Fibroblast of lung (primary cell): ENCODE measurements around the gene CHN2. TPM values are rescaled to one million over a fixed set of nuclear protein-coding genes. Genes with fewer than 3 reads are reported as not detected.

ENCODE experiments used
- DNase-seq, 2 donors: peaks; one replicate each; pipeline versions ENCODE4 v3.0.0 to v3.0.0-alpha.2; 2010; ENCODE audit warnings: low read depth in 2 of 2
- H2AFZ ChIP-seq: 2 replicates; pipeline ENCODE4 v1.5.1; 2012; ENCODE audit warnings: low read length, control low read depth, inconsistent platforms
- H3K27ac ChIP-seq: 2 replicates; pipeline ENCODE4 v1.5.1; 2011; ENCODE audit warnings: low read length, control low read depth; ENCODE audit not compliant: insufficient read depth
- H3K27me3 ChIP-seq: 2 replicates; pipeline ENCODE4 v1.5.1; 2011; ENCODE audit warnings: mild to moderate bottlenecking, low read length; ENCODE audit not compliant: control insufficient read depth, insufficient read depth
- H3K36me3 ChIP-seq: 2 replicates; pipeline ENCODE4 v1.5.1; 2011; ENCODE audit warnings: low read length; ENCODE audit not compliant: control insufficient read depth, insufficient read depth
- H3K4me1 ChIP-seq: 2 replicates; pipeline ENCODE4 v1.5.1; 2011; ENCODE audit warnings: low read length; ENCODE audit not compliant: control insufficient read depth, insufficient read depth; ENCODE audit errors: extremely low read depth
- H3K4me2 ChIP-seq: 2 replicates; pipeline ENCODE4 v1.5.1; 2011; ENCODE audit warnings: low read length, control low read depth; ENCODE audit not compliant: insufficient read depth; ENCODE audit errors: extremely low read depth
- H3K4me3 ChIP-seq, 4 experiments: fragments of 200-600 bp in 1 of 4; sonication (generic) in 1 of 4; replicated peaks in 1 of 4; 2 replicates each; pipeline ENCODE4 v1.5.1; 2011 to 2016; ENCODE audit warnings: low read length in 4 of 4, low read depth in 3 of 4, mild to moderate bottlenecking in 3 of 4, control low read depth in 2 of 4, inconsistent platforms in 1 of 4, mixed read lengths in 1 of 4; ENCODE audit not compliant: insufficient read depth in 1 of 4; ENCODE audit errors: control extremely low read depth in 1 of 4
- H3K79me2 ChIP-seq: 2 replicates; pipeline ENCODE4 v1.5.1; 2012; ENCODE audit warnings: mild to moderate bottlenecking, low read length, inconsistent platforms; ENCODE audit not compliant: control insufficient read depth, insufficient read depth
- H3K9ac ChIP-seq: 2 replicates; pipeline ENCODE4 v1.5.1; 2011; ENCODE audit warnings: mild to moderate bottlenecking, low read length, control low read depth; ENCODE audit not compliant: insufficient read depth
- H3K9me3 ChIP-seq: 2 replicates; pipeline ENCODE4 v1.5.1; 2012; ENCODE audit warnings: low read depth, low read length; ENCODE audit not compliant: control insufficient read depth, insufficient read depth
- H4K20me1 ChIP-seq: 2 replicates; pipeline ENCODE4 v1.5.1; 2011; ENCODE audit warnings: low read length; ENCODE audit not compliant: control insufficient read depth, insufficient read depth; ENCODE audit errors: extremely low read depth
- EZH2 ChIP-seq: IDR thresholded peaks from 2 replicates; pipeline ENCODE4 v1.5.1; 2012; ENCODE audit warnings: low read length, control low read depth, mild to moderate bottlenecking; ENCODE audit errors: missing control alignments
- polyA plus RNA-seq, 2 donors: library from polyadenylated mRNA; depleted of rRNA in 1 of 2; stranded (reverse) in 1 of 2; unstranded in 1 of 2; fragments of >200 nt; gene quantifications; 2 replicates each; pipeline ENCODE4 v1.2.1, GENCODE V29; 2011 to 2012; ENCODE audit warnings: missing spikeins in 1 of 2
- total RNA-seq: library from RNA; depleted of rRNA; stranded (reverse); fragments of >200 nt; gene quantifications from 2 replicates; pipeline ENCODE4 v1.2.1, GENCODE V29; 2014
- TF ChIP-seq, protein P1 (sequence below), 2 donors: IDR thresholded peaks in 1 of 2; conservative IDR thresholded peaks in 1 of 2; 1 replicate in 1 of 2; 2 replicates in 1 of 2; pipeline ENCODE4 v1.5.1; 2011 to 2012; ENCODE audit warnings: low read length in 2 of 2, control low read depth in 1 of 2, inconsistent platforms in 1 of 2, low read depth in 1 of 2, mild to moderate bottlenecking in 1 of 2

The CHN2 gene
- total and polyA plus RNA-seq, 2 donors (not counting 1 experiment from before 2014, with no cell fraction given), result 0.33 to 0.53 TPM

DNA sequence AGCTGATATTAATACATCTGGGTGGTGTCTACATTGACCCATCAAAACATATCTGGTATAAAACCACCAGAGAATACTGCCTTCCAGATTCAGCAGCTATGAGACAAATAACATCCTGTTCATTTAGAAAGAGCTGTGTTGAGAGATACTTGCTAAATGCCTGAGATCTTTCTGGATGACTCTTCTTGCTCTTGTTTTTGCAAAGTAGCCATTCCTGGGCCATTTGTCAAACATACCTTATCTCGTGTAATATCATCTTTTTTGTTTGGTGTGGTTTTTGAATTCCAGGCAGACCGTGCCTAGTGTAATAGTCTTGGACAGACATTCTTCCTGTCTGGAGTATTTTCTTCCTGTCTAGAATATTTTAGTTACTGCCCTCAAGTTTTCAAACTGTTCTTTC is 294.4 kb downstream of the CHN2 start:
- H3K9ac ChIP-seq, result no peak overlapping the region
- DNase-seq, result peak; percentile 3 to 94
- no peak overlapping the region for H3K4me3 ChIP-seq
- H3K9me3 ChIP-seq, result no peaks in the 10 kb centered on the region
- no peaks in the 10 kb centered on the region for H4K20me1 ChIP-seq
- no peak overlapping the region for H3K27ac ChIP-seq
- H3K79me2 ChIP-seq, result no peaks in the 10 kb centered on the region
- no peak overlapping the region for H2AFZ ChIP-seq
- no peaks in the 10 kb centered on the region for H3K36me3 ChIP-seq
- H3K4me2 ChIP-seq, result peak overlapping the region; percentile 40
- peaks cover 7% of the 10 kb centered on the region for H3K4me1 ChIP-seq
- TF ChIP-seq EZH2, result no peak
- TF ChIP-seq, protein P1, sequence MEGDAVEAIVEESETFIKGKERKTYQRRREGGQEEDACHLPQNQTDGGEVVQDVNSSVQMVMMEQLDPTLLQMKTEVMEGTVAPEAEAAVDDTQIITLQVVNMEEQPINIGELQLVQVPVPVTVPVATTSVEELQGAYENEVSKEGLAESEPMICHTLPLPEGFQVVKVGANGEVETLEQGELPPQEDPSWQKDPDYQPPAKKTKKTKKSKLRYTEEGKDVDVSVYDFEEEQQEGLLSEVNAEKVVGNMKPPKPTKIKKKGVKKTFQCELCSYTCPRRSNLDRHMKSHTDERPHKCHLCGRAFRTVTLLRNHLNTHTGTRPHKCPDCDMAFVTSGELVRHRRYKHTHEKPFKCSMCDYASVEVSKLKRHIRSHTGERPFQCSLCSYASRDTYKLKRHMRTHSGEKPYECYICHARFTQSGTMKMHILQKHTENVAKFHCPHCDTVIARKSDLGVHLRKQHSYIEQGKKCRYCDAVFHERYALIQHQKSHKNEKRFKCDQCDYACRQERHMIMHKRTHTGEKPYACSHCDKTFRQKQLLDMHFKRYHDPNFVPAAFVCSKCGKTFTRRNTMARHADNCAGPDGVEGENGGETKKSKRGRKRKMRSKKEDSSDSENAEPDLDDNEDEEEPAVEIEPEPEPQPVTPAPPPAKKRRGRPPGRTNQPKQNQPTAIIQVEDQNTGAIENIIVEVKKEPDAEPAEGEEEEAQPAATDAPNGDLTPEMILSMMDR (conservative IDR thresholded peaks at IDR 0.05 in 1 of 2, IDR thresholded peaks at IDR 0.05 in 1 of 2; ENCODE audit: low read depth in 1 of 2, low read length in 2 of 2), result no peak
- H3K27me3 ChIP-seq, result no peaks in the 10 kb centered on the region

DNA sequence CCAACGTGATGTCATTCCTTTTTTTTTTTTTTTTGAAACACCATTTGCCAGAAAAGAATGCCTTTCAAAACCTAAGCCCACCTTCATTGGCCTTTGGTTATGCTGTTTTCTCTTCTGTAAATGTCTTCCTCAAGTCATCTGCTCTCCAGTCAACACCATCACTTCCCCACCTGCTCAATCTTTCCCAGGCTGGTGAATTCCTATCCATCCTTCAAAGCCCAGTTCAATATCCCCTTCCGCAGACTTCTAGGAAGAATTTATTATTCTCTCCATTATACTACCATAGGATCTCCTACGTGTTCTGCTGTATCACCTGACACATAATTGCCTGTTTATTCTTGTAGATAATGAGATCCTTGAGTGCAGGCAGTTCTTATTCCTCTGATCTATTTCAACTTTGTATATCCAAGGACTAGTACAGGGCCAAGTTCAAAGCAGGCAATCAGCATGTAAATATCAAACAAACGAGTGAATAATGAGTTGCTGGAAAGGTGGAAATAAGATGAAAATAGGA is 295.6 kb downstream of the CHN2 start:
- H3K27ac ChIP-seq, result no peak overlapping the region
- DNase-seq, result no peak
- no peak overlapping the region for H2AFZ ChIP-seq
- TF ChIP-seq, protein P1 (conservative IDR thresholded peaks at IDR 0.05 in 1 of 2, IDR thresholded peaks at IDR 0.05 in 1 of 2; ENCODE audit: low read depth in 1 of 2, low read length in 2 of 2), result no peak
- no peak for TF ChIP-seq EZH2
- no peaks in the 10 kb centered on the region for H3K36me3 ChIP-seq
- no peak overlapping the region for H3K4me3 ChIP-seq
- H3K4me1 ChIP-seq, result peaks cover 7% of the 10 kb centered on the region
- H3K4me2 ChIP-seq, result no peak overlapping the region
- H3K79me2 ChIP-seq, result no peaks in the 10 kb centered on the region
- no peaks in the 10 kb centered on the region for H3K27me3 ChIP-seq
- H3K9ac ChIP-seq, result no peak overlapping the region
- no peaks in the 10 kb centered on the region for H3K9me3 ChIP-seq
- no peaks in the 10 kb centered on the region for H4K20me1 ChIP-seq

DNA sequence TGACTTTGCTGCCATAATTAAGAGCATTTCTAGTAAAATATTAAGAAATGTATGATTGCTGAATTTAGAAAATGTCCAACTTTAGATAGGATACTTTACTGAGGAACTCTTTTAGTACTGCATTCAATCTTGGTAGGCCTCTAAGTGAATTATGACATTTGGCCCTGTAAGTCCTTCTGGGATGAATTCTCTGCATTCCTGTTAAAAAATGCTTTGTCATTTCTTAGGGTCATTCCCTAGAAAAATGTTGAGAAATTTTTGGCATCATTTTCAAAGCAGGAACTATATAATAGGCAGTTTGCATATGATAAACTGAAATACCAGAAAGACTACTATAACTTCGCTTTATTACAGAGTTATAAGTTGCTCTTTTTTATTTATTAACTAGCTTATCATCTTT is 299.8 kb downstream of the CHN2 start:
- Histone ChIP-seq H4K20me1 (no peaks in the 10 kb centered on the region), H3K79me2 (no peaks in the 10 kb centered on the region), H3K4me1 (peaks cover under 1% of the 10 kb centered on the region), H2AFZ (no peak overlapping the region), H3K4me2 (no peak overlapping the region), H3K36me3 (no peaks in the 10 kb centered on the region), H3K9ac (no peak overlapping the region), H3K9me3 (no peaks in the 10 kb centered on the region), H3K27me3 (no peaks in the 10 kb centered on the region), H3K27ac (no peak overlapping the region), H3K4me3 (no peak overlapping the region)
- peak; percentile 49 to 69 for DNase-seq
- TF ChIP-seq, protein P1 (conservative IDR thresholded peaks at IDR 0.05 in 1 of 2, IDR thresholded peaks at IDR 0.05 in 1 of 2; ENCODE audit: low read depth in 1 of 2, low read length in 2 of 2), result no peak
- no peak for TF ChIP-seq EZH2
